ENCODE results near the gene CCL22. TPM values are rescaled to one million over a fixed set of nuclear protein-coding genes. Genes with fewer than 3 reads are reported as not detected.

CCL22 gene
- total RNA-seq, 1 experiment from 2014 or later: not detected

DNA sequence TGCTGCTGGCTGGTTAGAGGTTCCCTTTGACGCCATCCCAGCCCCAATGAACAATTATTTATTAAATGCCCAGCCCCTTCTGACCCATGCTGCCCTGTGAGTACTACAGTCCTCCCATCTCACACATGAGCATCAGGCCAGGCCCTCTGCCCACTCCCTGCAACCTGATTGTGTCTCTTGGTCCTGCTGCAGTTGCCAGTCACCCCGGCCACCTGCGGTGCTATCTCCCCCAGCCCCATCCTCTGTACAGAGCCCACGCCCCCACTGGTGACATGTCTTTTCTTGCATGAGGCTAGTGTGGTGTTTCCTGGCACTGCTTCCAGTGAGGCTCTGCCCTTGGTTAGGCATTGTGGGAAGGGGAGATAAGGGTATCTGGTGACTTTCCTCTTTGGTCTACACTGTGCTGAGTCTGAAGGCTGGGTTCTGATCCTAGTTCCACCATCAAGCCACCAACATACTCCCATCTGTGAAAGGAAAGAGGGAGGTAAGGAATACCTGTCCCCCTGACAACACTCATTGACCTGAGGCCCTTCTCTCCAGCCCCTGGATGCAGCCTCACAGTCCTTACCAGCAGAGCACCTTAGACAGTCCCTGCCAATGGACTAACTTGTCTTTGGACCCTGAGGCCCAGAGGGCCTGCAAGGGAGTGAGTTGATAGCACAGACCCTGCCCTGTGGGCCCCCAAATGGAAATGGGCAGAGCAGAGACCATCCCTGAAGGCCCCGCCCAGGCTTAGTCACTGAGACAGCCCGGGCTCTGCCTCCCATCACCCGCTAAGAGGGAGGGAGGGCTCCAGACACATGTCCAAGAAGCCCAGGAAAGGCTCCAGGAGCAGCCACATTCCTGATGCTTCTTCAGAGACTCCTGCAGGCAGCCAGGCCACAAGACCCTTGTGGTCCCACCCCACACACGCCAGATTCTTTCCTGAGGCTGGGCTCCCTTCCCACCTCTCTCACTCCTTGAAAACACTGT is 25.0 kb downstream of the CCL22 start:
- CTCF ChIA-PET: no interaction called here
- BruUV-seq (replicated peaks): no TSS peak

DNA sequence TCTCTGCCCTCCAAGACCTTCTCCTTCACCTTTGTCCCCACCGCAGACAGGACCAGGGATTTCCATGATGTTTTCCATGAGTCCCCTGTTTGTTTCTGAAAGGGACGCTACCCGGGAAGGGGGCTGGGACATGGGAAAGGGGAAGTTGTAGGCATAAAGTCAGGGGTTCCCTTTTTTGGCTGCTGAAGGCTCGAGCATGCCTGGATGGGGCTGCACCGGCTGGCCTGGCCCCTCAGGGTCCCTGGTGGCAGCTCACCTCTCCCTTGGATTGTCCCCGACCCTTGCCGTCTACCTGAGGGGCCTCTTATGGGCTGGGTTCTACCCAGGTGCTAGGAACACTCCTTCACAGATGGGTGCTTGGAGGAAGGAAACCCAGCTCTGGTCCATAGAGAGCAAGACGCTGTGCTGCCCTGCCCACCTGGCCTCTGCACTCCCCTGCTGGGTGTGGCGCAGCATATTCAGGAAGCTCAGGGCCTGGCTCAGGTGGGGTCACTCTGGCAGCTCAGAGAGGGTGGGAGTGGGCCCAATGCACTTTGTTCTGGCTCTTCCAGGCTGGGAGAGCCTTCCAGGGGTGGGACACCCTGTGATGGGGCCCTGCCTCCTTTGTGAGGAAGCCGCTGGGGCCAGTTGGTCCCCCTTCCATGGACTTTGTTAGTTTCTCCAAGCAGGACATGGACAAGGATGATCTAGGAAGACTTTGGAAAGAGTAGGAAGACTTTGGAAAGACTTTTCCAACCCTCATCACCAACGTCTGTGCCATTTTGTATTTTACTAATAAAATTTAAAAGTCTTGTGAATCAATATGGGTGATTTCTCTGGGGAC is 25.9 kb downstream of the CCL22 start:
- Histone ChIP-seq H3K36me3 (ENCODE audit: insufficient read depth, low read length, poor library complexity, severe bottlenecking) (no peaks in the 10 kb centered on the region), H3K27me3 (replicated peaks; ENCODE audit: insufficient read depth, low read depth, low read length, poor library complexity) (no peaks in the 10 kb centered on the region), H3K9me3 (ENCODE audit: low read depth, low read length, poor library complexity, severe bottlenecking) (no peaks in the 10 kb centered on the region), H3K4me1 (ENCODE audit: insufficient read depth, low read length, poor library complexity, severe bottlenecking) (peaks cover 4% of the 10 kb centered on the region), H3K4me3 (ENCODE audit: low read depth, low read length, poor library complexity, severe bottlenecking) (no peak overlapping the region), H3K27ac (ENCODE audit: low read depth, low read length, poor library complexity, severe bottlenecking) (no peak overlapping the region)
- intact Hi-C loops (cut with micrococcal nuclease; ENCODE audit: unreplicated experiment): no loop called here
- BruUV-seq (replicated peaks): no TSS peak
- no peak for TF ChIP-seq EZH2 (IDR thresholded peaks at IDR 0.05; ENCODE audit: borderline replicate concordance, low read depth, low read length, poor library complexity, severe bottlenecking)
- TF ChIP-seq, protein P1, sequence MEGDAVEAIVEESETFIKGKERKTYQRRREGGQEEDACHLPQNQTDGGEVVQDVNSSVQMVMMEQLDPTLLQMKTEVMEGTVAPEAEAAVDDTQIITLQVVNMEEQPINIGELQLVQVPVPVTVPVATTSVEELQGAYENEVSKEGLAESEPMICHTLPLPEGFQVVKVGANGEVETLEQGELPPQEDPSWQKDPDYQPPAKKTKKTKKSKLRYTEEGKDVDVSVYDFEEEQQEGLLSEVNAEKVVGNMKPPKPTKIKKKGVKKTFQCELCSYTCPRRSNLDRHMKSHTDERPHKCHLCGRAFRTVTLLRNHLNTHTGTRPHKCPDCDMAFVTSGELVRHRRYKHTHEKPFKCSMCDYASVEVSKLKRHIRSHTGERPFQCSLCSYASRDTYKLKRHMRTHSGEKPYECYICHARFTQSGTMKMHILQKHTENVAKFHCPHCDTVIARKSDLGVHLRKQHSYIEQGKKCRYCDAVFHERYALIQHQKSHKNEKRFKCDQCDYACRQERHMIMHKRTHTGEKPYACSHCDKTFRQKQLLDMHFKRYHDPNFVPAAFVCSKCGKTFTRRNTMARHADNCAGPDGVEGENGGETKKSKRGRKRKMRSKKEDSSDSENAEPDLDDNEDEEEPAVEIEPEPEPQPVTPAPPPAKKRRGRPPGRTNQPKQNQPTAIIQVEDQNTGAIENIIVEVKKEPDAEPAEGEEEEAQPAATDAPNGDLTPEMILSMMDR (conservative IDR thresholded peaks at IDR 0.05; ENCODE audit: low read depth, low read length): no peak
- no peak for DNase-seq (ENCODE audit: low spot score)
- POLR2A ChIA-PET (ENCODE audit: low non-redundant PET): no interaction called here
- CTCF ChIA-PET: no interaction called here

More for the DNA sequence above, 25.0 kb downstream of the CCL22 start:
- POLR2A ChIA-PET (ENCODE audit: low non-redundant PET): no interaction called here
- no peak for DNase-seq (ENCODE audit: low spot score)
- Histone ChIP-seq H3K4me1 (ENCODE audit: insufficient read depth, low read length, poor library complexity, severe bottlenecking) (peaks cover 4% of the 10 kb centered on the region), H3K36me3 (ENCODE audit: insufficient read depth, low read length, poor library complexity, severe bottlenecking) (no peaks in the 10 kb centered on the region), H3K4me3 (ENCODE audit: low read depth, low read length, poor library complexity, severe bottlenecking) (no peak overlapping the region), H3K27me3 (replicated peaks; ENCODE audit: insufficient read depth, low read depth, low read length, poor library complexity) (no peaks in the 10 kb centered on the region), H3K27ac (ENCODE audit: low read depth, low read length, poor library complexity, severe bottlenecking) (no peak overlapping the region), H3K9me3 (ENCODE audit: low read depth, low read length, poor library complexity, severe bottlenecking) (no peaks in the 10 kb centered on the region)
- intact Hi-C loops (cut with micrococcal nuclease; ENCODE audit: unreplicated experiment): no loop called here
- TF ChIP-seq EZH2 (IDR thresholded peaks at IDR 0.05; ENCODE audit: borderline replicate concordance, low read depth, low read length, poor library complexity, severe bottlenecking): no peak
- TF ChIP-seq, protein P1 (conservative IDR thresholded peaks at IDR 0.05; ENCODE audit: low read depth, low read length): no peak

DNA sequence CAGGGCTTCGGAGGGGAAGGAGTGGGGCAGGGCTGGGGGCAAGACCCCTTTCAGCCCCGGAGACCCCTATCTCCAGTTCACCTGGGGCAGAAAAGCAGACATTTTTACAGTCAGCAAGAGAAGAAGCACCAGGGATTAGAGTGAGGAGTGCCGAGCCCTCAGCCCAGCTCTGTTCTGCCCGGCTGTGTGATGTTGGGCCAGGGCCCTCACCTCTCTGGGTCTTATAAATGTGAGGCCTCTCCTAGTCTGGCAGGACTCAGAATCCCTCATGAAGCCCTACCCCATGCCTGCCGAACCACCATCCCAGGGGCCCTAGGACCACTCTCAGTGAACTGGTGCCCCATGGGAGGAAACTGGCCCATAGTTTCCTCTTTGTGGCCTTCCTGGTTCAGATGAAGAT is 26.5 kb downstream of the CCL22 start:
- Histone ChIP-seq H3K4me3 (ENCODE audit: low read depth, low read length, poor library complexity, severe bottlenecking) (no peak overlapping the region), H3K36me3 (ENCODE audit: insufficient read depth, low read length, poor library complexity, severe bottlenecking) (no peaks in the 10 kb centered on the region), H3K4me1 (ENCODE audit: insufficient read depth, low read length, poor library complexity, severe bottlenecking) (peaks cover 4% of the 10 kb centered on the region), H3K27me3 (replicated peaks; ENCODE audit: insufficient read depth, low read depth, low read length, poor library complexity) (no peaks in the 10 kb centered on the region), H3K27ac (ENCODE audit: low read depth, low read length, poor library complexity, severe bottlenecking) (no peak overlapping the region), H3K9me3 (ENCODE audit: low read depth, low read length, poor library complexity, severe bottlenecking) (no peaks in the 10 kb centered on the region)
- POLR2A ChIA-PET (ENCODE audit: low non-redundant PET): no interaction called here
- CTCF ChIA-PET: no interaction called here
- intact Hi-C loops (cut with micrococcal nuclease; ENCODE audit: unreplicated experiment): no loop called here
- no TSS peak for BruUV-seq (replicated peaks)
- DNase-seq (ENCODE audit: low spot score): no peak
- TF ChIP-seq EZH2 (IDR thresholded peaks at IDR 0.05; ENCODE audit: borderline replicate concordance, low read depth, low read length, poor library complexity, severe bottlenecking): no peak
- TF ChIP-seq, protein P1 (conservative IDR thresholded peaks at IDR 0.05; ENCODE audit: low read depth, low read length): no peak
